Measurements from ENCODE around the gene PPM1L.
"Not testable (repeated sequence)": the region's sequence is repeated elsewhere in the genome, so short reads cannot be mapped to it uniquely, and the experiment has no call there.

The PPM1L gene

GRCh38 chr3:160755776-160756304 lies at the start of gene PPM1L:
Gene PPM1L (plus strand): TSS chr3:160756231.
- DNase-seq (ENCODE audit: low read depth, low spot score) = no peak
- peak within 1 kb of the TSS; percentile 71 for H3K27ac ChIP-seq

- peak; percentile 8 for DNase-seq (ENCODE audit: low read depth, low spot score)
- H3K27ac ChIP-seq = no peak overlapping the region
Measured at GRCh38 chr3:160707187-160707794, 48.7 kb upstream of the PPM1L start.

- no peak for DNase-seq (ENCODE audit: low read depth, low spot score)
- H3K27ac ChIP-seq = no peak overlapping the region
Measured at GRCh38 chr3:160709477-160710182, 46.4 kb upstream of the PPM1L start.

GRCh38 chr3:160713144-160713543 lies 42.9 kb upstream of the PPM1L start:
- DNase-seq (ENCODE audit: low read depth, low spot score); H3K27ac ChIP-seq: not testable (repeated sequence)

- H3K27ac ChIP-seq = no peak overlapping the region
- DNase-seq (ENCODE audit: low read depth, low spot score) = no peak
Measured at GRCh38 chr3:160719710-160720109, 36.3 kb upstream of the PPM1L start.

- H3K27ac ChIP-seq = no peak overlapping the region
- no peak for DNase-seq (ENCODE audit: low read depth, low spot score)
Measured at GRCh38 chr3:160720123-160720746, 35.8 kb upstream of the PPM1L start.

GRCh38 chr3:160722331-160722730 lies 33.7 kb upstream of the PPM1L start:
- no peak overlapping the region for H3K27ac ChIP-seq
- no peak for DNase-seq (ENCODE audit: low read depth, low spot score)

GRCh38 chr3:160725338-160725737 lies 30.7 kb upstream of the PPM1L start:
- H3K27ac ChIP-seq = peak overlapping the region; percentile 7
- DNase-seq (ENCODE audit: low read depth, low spot score) = peak; percentile 36

GRCh38 chr3:160735826-160736225 lies 20.2 kb upstream of the PPM1L start:
- no peak overlapping the region for H3K27ac ChIP-seq
- DNase-seq (ENCODE audit: low read depth, low spot score) = no peak

GRCh38 chr3:160738048-160738447 lies 18.0 kb upstream of the PPM1L start:
- no peak for DNase-seq (ENCODE audit: low read depth, low spot score)
- H3K27ac ChIP-seq = no peak overlapping the region

GRCh38 chr3:160739079-160739478 lies 17.0 kb upstream of the PPM1L start:
- DNase-seq (ENCODE audit: low read depth, low spot score) = no peak

GRCh38 chr3:160746976-160747375 lies 9.1 kb upstream of the PPM1L start:
- DNase-seq (ENCODE audit: low read depth, low spot score) = no peak
- no peak overlapping the region for H3K27ac ChIP-seq

More at GRCh38 chr3:160739079-160739478, 17.0 kb upstream of the PPM1L start:
- no peak overlapping the region for H3K27ac ChIP-seq

GRCh38 chr3:160747422-160747821 lies 8.6 kb upstream of the PPM1L start:
- H3K27ac ChIP-seq = no peak overlapping the region
- DNase-seq (ENCODE audit: low read depth, low spot score) = no peak

GRCh38 chr3:160748231-160748630 lies 7.8 kb upstream of the PPM1L start:
- no peak overlapping the region for H3K27ac ChIP-seq
- no peak for DNase-seq (ENCODE audit: low read depth, low spot score)

GRCh38 chr3:160748787-160749186 lies 7.2 kb upstream of the PPM1L start:
- DNase-seq (ENCODE audit: low read depth, low spot score) = no peak
- H3K27ac ChIP-seq = no peak overlapping the region

- no peak overlapping the region for H3K27ac ChIP-seq
- DNase-seq (ENCODE audit: low read depth, low spot score) = no peak
Measured at GRCh38 chr3:160753953-160754352, 2.1 kb upstream of the PPM1L start.

- H3K27ac ChIP-seq = peak overlapping the region; percentile 71
- no peak for DNase-seq (ENCODE audit: low read depth, low spot score)
Measured at GRCh38 chr3:160754371-160754854, 1.6 kb upstream of the PPM1L start.

- peak; percentile 62 for DNase-seq (ENCODE audit: low read depth, low spot score)
- peak overlapping the region; percentile 71 for H3K27ac ChIP-seq
Measured at GRCh38 chr3:160754855-160755747, 930 bp upstream of the PPM1L start.

- DNase-seq (ENCODE audit: low read depth, low spot score) = no peak
Measured at GRCh38 chr3:160757233-160758106, 1.4 kb downstream of the PPM1L start.

More at GRCh38 chr3:160757233-160758106, 1.4 kb downstream of the PPM1L start:
- no peak overlapping the region for H3K27ac ChIP-seq
